ENCODE results near the gene SZRD1.

The SZRD1 gene

GRCh38 chr1:16397120-16397519 is 30.1 kb downstream of the SZRD1 start:
- no peak for DNase-seq

- no peak for DNase-seq
Observed at GRCh38 chr1:16398371-16398953, 31.4 kb downstream of the SZRD1 start.

DNA sequence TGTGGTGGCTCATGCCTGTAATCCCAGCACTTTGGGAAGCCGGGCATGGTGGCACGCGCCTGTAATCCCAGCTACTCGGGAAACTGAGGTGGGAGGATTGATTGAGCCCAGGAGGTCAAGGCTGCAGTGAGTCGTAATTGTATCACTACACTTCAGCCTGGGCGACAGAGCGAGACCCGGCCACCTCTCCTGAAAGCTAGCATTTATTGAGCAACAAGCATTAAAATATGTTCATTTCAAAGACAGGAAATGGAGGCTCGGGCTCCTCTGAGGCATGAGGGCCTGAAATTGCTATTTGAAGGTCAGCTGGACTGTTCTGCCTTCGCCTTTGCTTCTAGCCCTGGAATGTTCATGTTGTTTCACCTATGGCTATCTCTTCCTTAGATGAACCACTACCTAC is 35.7 kb downstream of the SZRD1 start:
- DNase-seq = no peak

GRCh38 chr1:16405441-16405840 is 38.4 kb downstream of the SZRD1 start:
- no peak for DNase-seq

DNA sequence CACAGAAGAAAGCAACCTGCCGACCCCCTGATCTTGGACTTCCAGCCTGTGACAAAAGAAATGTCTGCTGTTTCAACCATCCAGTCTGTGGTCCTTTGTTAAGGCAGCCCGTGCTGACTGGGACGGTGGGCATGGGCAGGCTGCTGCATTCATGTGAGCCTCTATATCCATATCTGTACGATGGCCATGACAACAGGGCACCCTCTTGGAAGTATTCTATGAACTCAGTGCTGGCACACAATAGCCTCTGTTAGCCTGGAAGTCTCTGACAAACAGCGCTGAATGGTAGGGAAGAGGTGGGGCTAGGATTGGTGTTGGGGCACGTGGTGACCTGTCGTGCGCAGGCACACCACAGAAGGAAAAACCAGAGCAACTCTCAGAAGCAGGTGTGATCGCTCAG is 39.8 kb downstream of the SZRD1 start:
- no peak for DNase-seq

- no peak for DNase-seq
Observed at GRCh38 chr1:16409536-16410152, 42.6 kb downstream of the SZRD1 start.

DNA sequence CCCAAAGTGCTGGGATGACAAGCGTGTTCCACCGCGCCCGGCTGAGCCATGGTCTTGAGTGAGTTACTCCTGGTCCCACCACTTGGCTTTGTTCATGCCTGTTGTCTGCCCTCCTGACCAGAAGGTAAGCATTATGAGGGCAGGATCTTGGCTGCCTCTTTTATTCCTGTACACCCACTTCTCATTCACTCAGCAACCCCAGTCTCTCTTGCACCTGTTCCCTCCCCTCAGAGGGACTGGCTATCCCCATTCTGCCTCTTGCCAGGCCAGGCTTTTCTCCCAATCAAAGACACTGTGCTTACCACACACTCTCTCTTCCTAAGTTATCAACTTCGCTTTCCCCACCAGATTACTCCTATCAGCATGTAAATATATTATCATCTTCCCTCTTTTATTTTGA is 43.8 kb downstream of the SZRD1 start:
- no peak for DNase-seq

GRCh38 chr1:16413191-16413590 is 46.1 kb downstream of the SZRD1 start:
- DNase-seq = no peak

DNA sequence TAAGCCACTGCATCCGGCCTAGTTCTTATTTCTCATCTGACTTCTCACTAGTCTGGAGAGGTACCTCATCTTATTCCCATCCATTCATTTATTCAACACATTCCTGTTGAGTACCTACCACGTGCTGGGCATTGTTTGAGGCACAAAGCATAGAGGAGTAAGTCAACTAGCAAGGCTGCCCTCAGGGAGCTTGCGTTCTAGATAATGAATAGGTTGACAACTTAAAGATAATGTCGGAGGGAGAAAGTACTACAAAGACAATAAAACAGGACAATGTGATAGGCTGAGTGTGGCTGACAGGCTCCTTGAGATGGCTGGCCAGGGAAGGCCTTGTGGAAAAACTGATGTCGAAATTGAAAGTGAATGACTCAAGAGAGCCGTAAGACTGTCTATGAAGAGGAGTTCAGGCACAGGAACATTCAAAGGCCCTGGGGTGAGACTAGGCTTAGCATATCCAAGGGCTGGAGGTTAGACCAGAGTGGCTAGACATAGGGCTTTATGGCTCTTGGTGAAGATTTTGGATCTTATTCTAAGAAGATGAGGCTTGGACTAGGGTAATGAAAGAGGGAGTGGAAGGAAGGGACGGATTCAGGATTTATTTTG is 51.9 kb downstream of the SZRD1 start:
- DNase-seq = no peak

DNA sequence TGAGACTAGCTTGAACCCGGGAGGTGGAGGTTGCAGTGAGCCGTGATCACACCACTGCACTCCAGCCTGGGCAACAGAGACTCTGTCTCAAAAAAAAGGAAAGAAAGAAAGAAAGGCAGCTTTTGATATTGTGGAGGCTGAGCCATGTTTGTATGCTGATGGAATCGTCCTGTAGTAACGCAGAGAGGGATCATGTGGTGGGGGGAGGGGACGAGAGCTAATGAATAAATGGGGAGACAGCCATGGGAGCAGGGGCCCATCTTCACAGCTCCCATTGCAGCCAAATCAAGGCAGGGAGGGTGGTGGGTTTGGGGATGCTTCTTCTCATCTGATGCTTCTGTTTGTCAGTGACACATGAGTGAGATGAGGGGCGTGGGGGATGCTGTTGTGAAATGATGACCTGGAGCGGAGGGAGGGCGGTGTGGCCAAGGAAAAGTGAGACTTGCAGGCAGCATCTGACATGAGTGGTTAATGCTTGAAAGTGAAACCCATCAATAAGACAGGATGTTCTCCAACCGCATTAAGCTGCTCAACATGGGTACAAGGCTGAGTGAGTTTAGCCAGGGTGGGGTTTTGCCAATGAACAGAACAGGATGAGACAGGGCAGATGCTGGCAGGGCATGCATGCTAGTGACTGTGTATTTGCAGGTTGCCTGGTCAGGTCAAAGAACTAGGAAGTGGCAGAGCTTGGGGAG is 53.5 kb downstream of the SZRD1 start:
- DNase-seq = no peak

DNA sequence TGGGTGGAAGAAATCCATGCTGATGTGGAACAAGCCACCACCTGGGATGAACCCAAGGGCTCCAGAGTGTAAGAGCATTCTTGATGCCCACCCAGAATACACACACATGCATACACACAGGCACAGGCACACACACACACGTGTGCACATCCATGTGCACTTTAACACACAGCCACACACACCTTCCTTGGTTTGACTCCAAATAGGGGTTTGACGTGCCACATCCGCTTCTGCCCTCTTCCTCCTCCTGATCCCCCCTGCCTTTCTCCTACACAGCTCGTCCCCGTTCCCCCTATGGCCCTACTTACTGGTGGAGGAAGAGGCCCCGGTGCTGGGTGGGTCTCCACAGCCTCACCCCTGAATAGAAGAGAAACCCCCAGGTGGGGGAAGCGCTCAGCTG is 54.2 kb downstream of the SZRD1 start:
- DNase-seq = no peak

GRCh38 chr1:16422041-16422440 is 55.0 kb downstream of the SZRD1 start:
- DNase-seq = no peak

- DNase-seq = no peak
Observed at GRCh38 chr1:16425125-16426025, 58.3 kb downstream of the SZRD1 start.

- DNase-seq = no peak
Observed at GRCh38 chr1:16430606-16431005, 63.6 kb downstream of the SZRD1 start.

GRCh38 chr1:16433030-16433429 is 66.0 kb downstream of the SZRD1 start:
- DNase-seq = no peak

DNA sequence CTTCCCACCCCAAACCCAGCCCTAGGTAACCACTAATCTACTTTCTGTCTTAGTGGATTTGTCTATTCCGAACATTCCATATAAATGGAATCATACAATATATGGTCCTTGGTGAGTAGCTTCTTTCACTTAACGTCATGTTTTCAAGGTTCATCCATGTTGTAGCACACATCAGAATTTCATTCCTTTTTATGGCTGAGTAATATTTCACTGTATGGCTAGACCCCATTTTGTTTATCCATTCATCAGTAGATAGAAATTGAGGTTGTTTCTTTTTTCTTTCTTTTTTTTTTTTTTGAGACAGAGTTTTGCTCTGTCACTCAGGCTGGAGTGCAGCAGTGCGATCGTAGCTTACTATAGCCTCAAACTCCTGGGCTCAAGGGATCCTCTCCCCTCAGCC is 67.0 kb downstream of the SZRD1 start:
- no peak for DNase-seq

DNA sequence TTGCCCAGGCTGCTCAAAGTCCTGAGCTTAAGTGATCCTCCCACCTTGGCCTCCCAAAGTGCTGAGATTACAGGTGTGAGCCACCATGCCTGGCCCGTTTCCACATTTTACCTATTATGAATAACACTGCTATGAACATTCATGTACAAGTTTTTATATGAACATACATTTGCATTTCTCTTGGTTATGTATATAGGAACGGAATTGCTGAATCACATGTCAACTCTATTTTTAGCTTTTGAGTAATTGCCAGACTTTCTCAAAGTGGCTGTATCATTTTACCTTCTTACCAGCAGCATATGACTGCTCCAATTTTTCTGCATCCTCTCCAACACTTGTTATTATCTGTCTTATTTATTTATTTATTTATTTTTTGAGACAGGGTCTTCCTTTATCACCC is 67.5 kb downstream of the SZRD1 start:
- no peak for DNase-seq

DNA sequence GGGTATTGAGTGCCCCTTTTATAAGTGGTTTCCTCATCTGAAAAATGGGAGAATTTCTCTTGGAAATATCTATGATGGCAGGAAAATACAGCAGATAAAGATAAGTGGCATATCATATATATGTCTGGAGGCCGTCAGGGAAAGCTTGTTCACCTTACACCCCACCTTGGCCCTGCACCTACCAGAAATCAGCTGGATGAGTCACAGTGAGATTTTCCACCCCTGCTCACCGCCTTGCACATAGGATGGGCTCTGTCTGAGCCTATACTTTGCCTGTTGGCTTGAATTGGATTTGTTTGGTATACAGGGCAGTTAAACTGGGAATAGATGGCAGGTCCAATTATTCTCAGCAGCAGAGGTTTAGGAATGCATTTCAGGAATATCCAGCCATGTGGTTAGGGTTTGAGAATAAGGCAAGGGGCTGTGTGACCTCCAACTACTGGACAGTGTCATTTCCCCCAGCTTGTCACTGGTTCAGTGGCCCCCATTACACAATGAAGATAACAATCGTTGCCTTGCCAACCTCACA is 70.0 kb downstream of the SZRD1 start, which contains the start of gene SPATA21:
TSS of gene SPATA21 (minus strand) at position 479 of the 529 bp plus-strand sequence. CDS start 6,053 bp downstream, outside the sequence.
- no peak for DNase-seq

DNA sequence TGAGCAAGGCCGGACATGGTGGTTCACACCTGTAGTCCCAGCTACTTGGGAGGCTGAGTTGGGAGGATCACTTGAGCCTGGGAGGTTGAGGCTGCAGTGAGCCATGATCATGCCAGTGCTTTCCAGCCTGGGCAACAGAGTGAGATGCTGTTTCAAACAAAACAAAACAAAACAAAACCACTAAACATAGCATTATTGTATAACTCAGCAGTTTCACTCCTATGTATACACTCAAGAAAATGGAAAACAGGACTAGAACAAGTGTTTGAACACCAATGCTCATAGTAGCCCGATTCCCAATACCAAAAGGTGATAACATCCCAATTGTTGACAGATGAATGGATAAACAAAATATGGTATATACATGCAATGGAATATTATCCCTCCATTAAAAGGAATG is 71.5 kb downstream of the SZRD1 start:
- DNase-seq = no peak

DNA sequence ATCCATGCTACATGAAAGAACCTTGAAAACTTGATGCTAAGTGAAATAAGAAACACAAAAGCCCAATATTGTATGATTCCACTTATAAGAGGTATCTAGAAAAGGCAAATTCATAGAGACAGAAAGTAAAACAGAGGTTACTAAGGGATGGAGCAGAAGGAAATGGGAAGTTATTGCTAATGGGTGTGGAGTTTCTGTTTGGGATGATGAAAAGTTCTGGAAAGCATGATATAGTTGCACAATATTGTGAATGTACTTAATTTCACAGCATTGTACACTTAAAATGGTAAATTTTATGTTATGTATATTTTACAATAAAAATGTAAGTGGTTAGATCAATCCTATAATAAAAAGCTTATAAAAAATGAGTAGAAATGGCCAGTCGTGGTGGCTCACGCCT is 71.9 kb downstream of the SZRD1 start:
- DNase-seq = no peak

- DNase-seq = no peak
Observed at GRCh38 chr1:16440131-16440469, 73.1 kb downstream of the SZRD1 start.

- DNase-seq = peak; percentile 84 to 86
Observed at GRCh38 chr1:16440470-16441281, 73.6 kb downstream of the SZRD1 start, which contains the start of gene NECAP2. Gene NECAP2, plus strand, starts transcription at chr1:16440724. Its CDS starts 38 bp downstream, at chr1:16440762.

Measured in NCI-H187 (cell line).